Mesendoderm (in vitro differentiated cells): Measurements from ENCODE around the gene ICA1.

ENCODE experiments used
- DNase-seq: peaks from one replicate; pipeline ENCODE4 v3.0.0; 2013
- H2AK5ac ChIP-seq: 2 replicates; pipeline ENCODE4 v1.6.1; 2013; ENCODE audit warnings: low read length, inconsistent platforms
- H2BK120ac ChIP-seq: 2 replicates; pipeline ENCODE4 v1.6.1; 2013; ENCODE audit warnings: low read depth, mild to moderate bottlenecking, low read length, moderate library complexity, mixed read lengths
- H2BK15ac ChIP-seq: replicated peaks from 2 replicates; pipeline ENCODE4 v1.6.1; 2013; ENCODE audit warnings: low read depth, mild to moderate bottlenecking, moderate library complexity
- H2BK5ac ChIP-seq: 2 replicates; pipeline ENCODE4 v1.6.1; 2013; ENCODE audit warnings: low read length, inconsistent platforms
- H3K18ac ChIP-seq: 2 replicates; pipeline ENCODE4 v1.6.1; 2013; ENCODE audit warnings: mild to moderate bottlenecking, low read length, mixed read lengths
- H3K23ac ChIP-seq: one replicate; pipeline ENCODE4 v1.6.1; 2013; ENCODE audit warnings: low read length
- H3K27ac ChIP-seq: 2 replicates; pipeline ENCODE4 v1.5.1; 2013; ENCODE audit warnings: low read depth, mild to moderate bottlenecking, inconsistent platforms, low read length, moderate library complexity
- H3K27me3 ChIP-seq: 2 replicates; pipeline ENCODE4 v1.6.1; 2013; ENCODE audit warnings: low read length, control low read depth, mild to moderate bottlenecking, inconsistent platforms; ENCODE audit not compliant: insufficient read depth, poor library complexity
- H3K36me3 ChIP-seq: 2 replicates; pipeline ENCODE4 v1.6.1; 2013; ENCODE audit warnings: low read length, inconsistent platforms; ENCODE audit not compliant: control insufficient read depth, insufficient read depth
- H3K4ac ChIP-seq: one replicate; pipeline ENCODE4 v1.6.1; 2013; ENCODE audit warnings: low read depth, mild to moderate bottlenecking, low read length, moderate library complexity
- H3K4me1 ChIP-seq: 2 replicates; pipeline ENCODE4 v1.6.1; 2013; ENCODE audit warnings: low read depth, low read length, inconsistent platforms; ENCODE audit not compliant: control insufficient read depth
- H3K4me2 ChIP-seq: 2 replicates; pipeline ENCODE4 v1.6.1; 2013; ENCODE audit warnings: low read length
- H3K4me3 ChIP-seq: 2 replicates; pipeline ENCODE4 v1.5.1; 2013; ENCODE audit warnings: mild to moderate bottlenecking, low read length
- H3K56ac ChIP-seq: one replicate; pipeline ENCODE4 v1.6.1; 2013; ENCODE audit warnings: low read length
- H3K79me1 ChIP-seq: 2 replicates; pipeline ENCODE4 v1.6.1; 2013; ENCODE audit warnings: low read length, inconsistent platforms
- H3K79me2 ChIP-seq: 2 replicates; pipeline ENCODE4 v1.6.1; 2013; ENCODE audit warnings: mild to moderate bottlenecking, low read length; ENCODE audit not compliant: control insufficient read depth, insufficient read depth
- H3K9ac ChIP-seq: 2 replicates; pipeline ENCODE4 v1.6.1; 2013; ENCODE audit warnings: low read length, inconsistent platforms
- H4K5ac ChIP-seq: one replicate; pipeline ENCODE4 v1.6.1; 2013; ENCODE audit warnings: low read length
- H4K8ac ChIP-seq: one replicate; pipeline ENCODE4 v1.6.1; 2013; ENCODE audit warnings: low read depth, mild to moderate bottlenecking, control low read depth, low read length, moderate library complexity
- WGBS: extraction: QIAGEN DNeasy Blood & Tissue Kit; methylation state at CpG from one replicate; pipeline ENCODE4 v1.1.7; 2013; ENCODE audit warnings: low lambda C conversion rate, missing lambda C conversion rate; ENCODE audit not compliant: insufficient coverage; ENCODE audit errors: extremely low coverage; 5-methylcytosine and 5-hydroxymethylcytosine counted together

The ICA1 gene

DNA sequence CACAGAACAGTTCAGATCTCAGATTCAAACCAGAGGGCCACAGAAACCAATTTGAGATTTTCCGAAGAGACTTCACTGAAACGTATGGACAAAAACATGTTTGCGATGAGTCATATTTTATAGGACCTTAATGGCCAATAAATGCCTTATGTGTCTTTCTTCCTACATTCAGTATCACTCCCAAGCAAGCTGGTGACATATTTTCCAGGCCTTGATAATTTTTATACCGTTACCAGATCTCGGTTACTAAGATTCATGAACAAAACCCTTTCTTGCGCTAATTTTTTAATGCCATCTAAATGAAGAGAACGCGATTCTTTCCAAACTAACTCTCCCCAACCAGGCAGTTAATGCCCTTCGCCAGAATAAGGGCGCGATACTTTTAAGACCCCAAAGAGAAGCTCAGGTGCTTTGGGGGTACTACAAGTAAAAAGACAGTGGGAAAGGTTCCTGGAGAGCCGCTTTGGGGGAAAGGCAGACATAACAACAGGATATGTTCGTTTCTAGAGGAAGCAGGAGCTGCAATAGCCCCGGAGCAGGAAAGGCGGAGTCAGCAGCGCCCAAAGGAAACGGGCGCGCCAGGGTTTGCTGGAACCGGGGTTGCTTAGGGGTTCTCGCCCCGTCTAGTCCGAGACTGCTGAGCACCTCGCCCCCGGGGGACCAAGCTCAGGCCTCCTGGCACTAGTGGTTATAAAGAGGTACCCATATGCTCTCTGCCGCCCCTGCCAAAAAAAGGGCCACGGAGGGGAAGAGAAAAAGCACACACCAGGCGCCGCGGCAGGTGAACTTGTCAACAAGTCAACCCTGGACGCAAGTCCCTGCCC lies 884 bp downstream of the ICA1 start:
- DNase-seq: peak; percentile 25
- Histone ChIP-seq H3K4me1 (no peaks in the 10 kb centered on the region), H3K27me3 (no peaks in the 10 kb centered on the region), H4K8ac (no peak overlapping the region), H4K5ac (no peak overlapping the region), H3K79me2 (no peaks in the 10 kb centered on the region), H3K9ac (peak overlapping the region; percentile 71), H3K18ac (no peak overlapping the region), H3K27ac (no peak overlapping the region), H3K56ac (peak overlapping the region; percentile 81), H3K23ac (no peak overlapping the region), H3K4me2 (peak overlapping the region; percentile 92), H3K4ac (no peak overlapping the region), H3K79me1 (no peaks in the 10 kb centered on the region), H2BK15ac (no peak overlapping the region), H3K4me3 (peak overlapping the region; percentile 54), H2BK120ac (no peak overlapping the region), H2BK5ac (no peak overlapping the region), H2AK5ac (no peak overlapping the region), H3K36me3 (no peaks in the 10 kb centered on the region)
- WGBS: no CpG with 5 or more reads among the region's 31 CpGs

DNA sequence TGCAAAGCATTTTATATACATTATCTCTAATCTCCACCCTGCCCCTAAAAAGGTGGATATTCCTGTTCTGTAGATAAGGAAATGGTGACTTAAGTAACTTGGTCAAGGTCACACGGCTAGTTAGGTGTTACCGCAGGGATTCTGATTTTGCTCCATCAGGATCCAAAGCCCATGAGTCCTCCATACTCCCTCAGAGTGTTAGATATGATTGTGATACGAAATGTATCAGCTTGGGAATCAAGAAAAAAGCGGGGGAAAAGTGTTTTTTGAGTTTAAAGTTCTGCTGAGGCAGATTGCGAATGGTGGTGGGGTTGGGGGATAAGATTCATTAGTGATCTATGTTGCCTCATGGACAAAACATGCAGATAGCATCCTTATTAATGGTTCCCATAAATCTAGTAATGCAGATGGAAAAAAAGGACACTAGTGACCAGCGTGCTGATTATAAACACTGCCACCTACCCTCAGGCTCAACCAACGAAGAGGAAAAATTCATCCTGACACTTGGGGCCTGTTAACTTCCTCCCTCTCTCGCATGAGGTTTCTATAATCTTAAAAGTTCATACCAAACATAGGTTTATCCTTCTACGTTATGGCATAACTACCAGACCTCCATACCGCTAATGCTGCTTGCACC lies 2.3 kb downstream of the ICA1 start:
- H3K4me3 ChIP-seq: no peak overlapping the region
- no peak overlapping the region for H3K4me2 ChIP-seq
- DNase-seq: no peak
- no peak overlapping the region for H3K27ac ChIP-seq
- H3K4me1 ChIP-seq: no peaks in the 10 kb centered on the region
- H3K79me1 ChIP-seq: no peaks in the 10 kb centered on the region
- no peak overlapping the region for H2BK15ac ChIP-seq
- H3K79me2 ChIP-seq: no peaks in the 10 kb centered on the region
- no peak overlapping the region for H3K23ac ChIP-seq
- H4K5ac ChIP-seq: no peak overlapping the region
- no peak overlapping the region for H4K8ac ChIP-seq
- WGBS: 100% methylated on average over 3 of the region's 10 CpGs
- no peak overlapping the region for H3K4ac ChIP-seq
- H2BK5ac ChIP-seq: no peak overlapping the region
- no peak overlapping the region for H2BK120ac ChIP-seq
- H3K9ac ChIP-seq: no peak overlapping the region
- H3K18ac ChIP-seq: no peak overlapping the region
- H3K56ac ChIP-seq: no peak overlapping the region
- no peaks in the 10 kb centered on the region for H3K27me3 ChIP-seq
- H2AK5ac ChIP-seq: no peak overlapping the region
- no peaks in the 10 kb centered on the region for H3K36me3 ChIP-seq

DNA sequence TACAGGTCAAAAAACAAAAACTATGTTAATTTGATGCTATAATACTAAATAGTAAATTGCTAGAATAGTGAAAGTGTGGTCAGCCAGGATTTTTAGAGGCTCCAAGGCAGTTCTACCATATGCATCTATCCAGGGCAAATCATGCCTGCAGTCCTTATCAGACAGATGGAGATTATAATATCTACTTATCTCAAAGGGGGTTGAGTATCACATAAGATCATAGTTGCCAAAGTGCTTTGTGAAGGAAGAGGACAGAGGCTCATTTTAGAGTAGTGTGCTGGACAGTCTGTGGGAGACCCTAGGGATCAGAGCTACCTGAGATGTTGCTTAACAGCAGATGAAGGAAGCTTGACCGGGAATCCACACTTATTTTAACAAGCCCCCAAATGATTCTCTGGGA lies 3.2 kb downstream of the ICA1 start:
- no peak overlapping the region for H3K4me2 ChIP-seq
- no peak overlapping the region for H2BK5ac ChIP-seq
- H3K18ac ChIP-seq: no peak overlapping the region
- no peak overlapping the region for H2BK120ac ChIP-seq
- H3K4me1 ChIP-seq: no peaks in the 10 kb centered on the region
- H3K23ac ChIP-seq: no peak overlapping the region
- H3K4me3 ChIP-seq: no peak overlapping the region
- H3K56ac ChIP-seq: no peak overlapping the region
- no peak overlapping the region for H3K27ac ChIP-seq
- H3K79me2 ChIP-seq: no peaks in the 10 kb centered on the region
- no peak overlapping the region for H2BK15ac ChIP-seq
- no peak overlapping the region for H4K5ac ChIP-seq
- H3K4ac ChIP-seq: no peak overlapping the region
- no peak overlapping the region for H4K8ac ChIP-seq
- DNase-seq: no peak
- no peak overlapping the region for H3K9ac ChIP-seq
- H3K27me3 ChIP-seq: no peaks in the 10 kb centered on the region
- H3K79me1 ChIP-seq: no peaks in the 10 kb centered on the region
- H3K36me3 ChIP-seq: no peaks in the 10 kb centered on the region
- H2AK5ac ChIP-seq: no peak overlapping the region
- WGBS: no CpG with 5 or more reads among the region's 1 CpG

DNA sequence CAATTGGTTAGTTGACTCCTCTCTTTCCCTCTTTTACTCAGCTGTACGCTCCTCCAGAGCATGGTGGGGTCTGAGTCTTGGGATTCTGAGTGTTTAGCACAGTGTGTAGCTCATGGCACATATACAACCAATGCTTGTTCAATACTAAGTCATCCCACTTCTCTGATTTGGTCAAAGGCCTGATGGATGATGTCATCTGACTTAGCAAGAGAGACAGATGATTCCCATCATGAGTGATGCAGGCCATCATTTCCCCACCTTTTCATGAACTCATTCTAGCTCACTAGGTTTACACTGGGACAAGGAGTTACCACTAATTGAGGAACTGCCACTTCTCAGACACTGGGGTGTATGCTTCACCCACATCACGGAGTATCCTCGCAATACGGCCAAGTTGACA lies 3.8 kb downstream of the ICA1 start:
- Histone ChIP-seq H3K18ac (no peak overlapping the region), H3K79me2 (no peaks in the 10 kb centered on the region), H2AK5ac (no peak overlapping the region), H2BK5ac (no peak overlapping the region), H3K4me3 (no peak overlapping the region), H3K4me1 (no peaks in the 10 kb centered on the region), H3K27ac (no peak overlapping the region), H3K79me1 (no peaks in the 10 kb centered on the region), H3K4me2 (no peak overlapping the region), H3K9ac (no peak overlapping the region), H4K8ac (no peak overlapping the region), H3K56ac (no peak overlapping the region), H3K27me3 (no peaks in the 10 kb centered on the region), H2BK15ac (no peak overlapping the region), H3K36me3 (no peaks in the 10 kb centered on the region), H4K5ac (no peak overlapping the region), H3K23ac (no peak overlapping the region), H3K4ac (no peak overlapping the region), H2BK120ac (no peak overlapping the region)
- no CpG with 5 or more reads among the region's 4 CpGs for WGBS
- DNase-seq: no peak

DNA sequence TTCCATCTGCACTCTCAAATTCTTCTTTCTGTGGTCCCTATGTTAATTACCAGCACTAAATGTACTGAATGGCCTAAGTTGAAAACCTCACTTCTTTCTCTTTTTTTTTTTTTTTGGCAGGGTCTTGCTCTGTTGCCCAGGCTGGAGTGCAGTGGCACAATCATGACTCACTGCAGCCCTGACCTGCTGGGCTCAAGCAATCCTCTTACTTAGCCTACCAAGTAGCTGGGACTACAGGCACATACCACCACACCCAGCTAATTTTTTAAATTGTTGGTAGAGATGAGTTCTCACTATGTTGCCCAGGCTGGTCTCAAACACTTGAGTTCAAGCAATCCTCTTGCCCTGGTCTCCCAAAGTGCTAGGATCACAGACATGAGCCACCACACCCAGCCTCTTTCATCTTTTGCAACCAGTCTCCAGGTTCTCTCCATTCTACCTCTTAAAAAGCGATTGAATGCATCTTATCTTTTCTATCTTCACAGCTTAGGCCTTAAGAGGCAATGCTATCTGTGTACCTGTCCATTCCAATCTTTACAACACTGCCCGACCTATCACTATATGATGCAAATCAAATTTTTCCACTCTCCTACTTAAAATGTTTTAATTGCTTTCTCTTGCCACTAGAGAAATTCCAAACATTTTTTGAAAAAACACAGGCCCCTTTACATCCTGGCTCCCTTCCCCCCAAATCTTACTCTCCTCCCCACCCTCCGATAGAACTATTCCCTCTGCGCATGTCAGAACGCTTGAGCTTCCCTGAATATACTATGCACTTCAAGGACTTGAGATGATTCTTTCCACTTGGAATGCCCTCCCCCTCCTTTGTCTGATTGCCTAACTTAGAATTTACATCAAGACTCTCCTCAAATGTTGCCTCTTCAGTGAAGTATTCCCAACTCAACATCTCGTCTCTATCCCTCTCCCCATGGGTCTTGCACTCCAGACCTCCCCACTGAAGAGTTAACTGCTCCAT lies 6.0 kb downstream of the ICA1 start:
- DNase-seq: peak; percentile 52
- no peak overlapping the region for H2AK5ac ChIP-seq
- no peak overlapping the region for H2BK15ac ChIP-seq
- 100% methylated on average over 1 of the region's 6 CpGs for WGBS
- no peak overlapping the region for H3K4me2 ChIP-seq
- H3K36me3 ChIP-seq: no peaks in the 10 kb centered on the region
- no peak overlapping the region for H3K9ac ChIP-seq
- no peak overlapping the region for H3K23ac ChIP-seq
- H4K8ac ChIP-seq: no peak overlapping the region
- H4K5ac ChIP-seq: no peak overlapping the region
- no peak overlapping the region for H3K27ac ChIP-seq
- no peaks in the 10 kb centered on the region for H3K27me3 ChIP-seq
- no peaks in the 10 kb centered on the region for H3K4me1 ChIP-seq
- H3K18ac ChIP-seq: no peak overlapping the region
- no peaks in the 10 kb centered on the region for H3K79me2 ChIP-seq
- no peaks in the 10 kb centered on the region for H3K79me1 ChIP-seq
- H3K56ac ChIP-seq: no peak overlapping the region
- H3K4ac ChIP-seq: no peak overlapping the region
- no peak overlapping the region for H3K4me3 ChIP-seq
- H2BK120ac ChIP-seq: no peak overlapping the region
- H2BK5ac ChIP-seq: no peak overlapping the region
